H1 (cell line): ENCODE results near the gene CLEC2A.

Source experiments
- CREB1 ChIP-seq: IDR thresholded peaks from 2 replicates; pipeline ENCODE4 v1.6.1; 2012; ENCODE audit warnings: inconsistent platforms
- CTCF ChIP-seq, 3 experiments: IDR thresholded peaks; 1 replicate in 2 of 3; 2 replicates in 1 of 3; pipeline versions ENCODE4 v1.5.1 to v1.6.1; 2011; ENCODE audit warnings: low read length in 3 of 3, mild to moderate bottlenecking in 3 of 3, inconsistent platforms in 2 of 3, low read depth in 1 of 3, moderate library complexity in 1 of 3; ENCODE audit not compliant: insufficient read depth in 1 of 3; ENCODE audit errors: control extremely low read depth in 1 of 3
- EGR1 ChIP-seq: IDR thresholded peaks from 2 replicates; pipeline ENCODE4 v1.6.1; 2011; ENCODE audit warnings: low read depth, low read length, borderline replicate concordance
- MAX ChIP-seq: IDR thresholded peaks from 2 replicates; pipeline ENCODE4 v1.6.1; 2012; ENCODE audit warnings: inconsistent platforms
- NRF1 ChIP-seq: IDR thresholded peaks from 2 replicates; pipeline ENCODE4 v1.6.1; 2011; ENCODE audit warnings: mild to moderate bottlenecking, low read depth, low read length, improper control_type of control experiment
- POLR2A ChIP-seq, 2 experiments: IDR thresholded peaks; 1 replicate in 1 of 2; 2 replicates in 1 of 2; pipeline ENCODE4 v1.6.1; 2011; ENCODE audit warnings: low read depth in 2 of 2, low read length in 2 of 2, mild to moderate bottlenecking in 2 of 2; ENCODE audit errors: control extremely low read depth in 1 of 2
- POLR2AphosphoS5 ChIP-seq: IDR thresholded peaks from 2 replicates; pipeline ENCODE4 v1.6.1; 2011; ENCODE audit warnings: low read depth, low read length
- TAF1 ChIP-seq: IDR thresholded peaks from 2 replicates; pipeline ENCODE4 v1.6.1; 2011; ENCODE audit warnings: mild to moderate bottlenecking, low read depth, low read length
- TEAD4 ChIP-seq: IDR thresholded peaks from 2 replicates; pipeline ENCODE4 v1.6.1; 2012; ENCODE audit warnings: low read depth, low read length, inconsistent platforms, mixed read lengths
- USF2 ChIP-seq: IDR thresholded peaks from 2 replicates; pipeline ENCODE4 v1.6.1; 2011; ENCODE audit warnings: low read length, improper control_type of control experiment

- TF ChIP-seq MAX = no peak
- no peak for TF ChIP-seq POLR2A (IDR thresholded peaks at IDR 0.05; ENCODE audit: control extremely low read depth in 1 of 2, low read depth in 2 of 2, low read length in 2 of 2)
- no peak for TF ChIP-seq USF2
- TF ChIP-seq CTCF (IDR thresholded peaks at IDR 0.05; ENCODE audit: control extremely low read depth in 1 of 3, insufficient read depth in 1 of 3, low read depth in 1 of 3, low read length in 3 of 3) = no peak
- no peak for TF ChIP-seq NRF1
- TF ChIP-seq CREB1 = no peak
- no peak for TF ChIP-seq TAF1
- TF ChIP-seq POLR2AphosphoS5 = 0 out of 2 replicates have a peak, but pooled peaks have one; percentile 34
- no peak for TF ChIP-seq EGR1
- TF ChIP-seq TEAD4 = no peak
Measured at GRCh38 chr12:9897535-9897934, 34.6 kb downstream of the CLEC2A start.
